Effector CD4-positive, alpha-beta T cell (primary cell): ENCODE data around the gene GAB2.

Source experiments
- DNase-seq: peaks from one replicate; pipeline ENCODE4 v3.0.0-alpha.2; 2020

The GAB2 gene

DNA sequence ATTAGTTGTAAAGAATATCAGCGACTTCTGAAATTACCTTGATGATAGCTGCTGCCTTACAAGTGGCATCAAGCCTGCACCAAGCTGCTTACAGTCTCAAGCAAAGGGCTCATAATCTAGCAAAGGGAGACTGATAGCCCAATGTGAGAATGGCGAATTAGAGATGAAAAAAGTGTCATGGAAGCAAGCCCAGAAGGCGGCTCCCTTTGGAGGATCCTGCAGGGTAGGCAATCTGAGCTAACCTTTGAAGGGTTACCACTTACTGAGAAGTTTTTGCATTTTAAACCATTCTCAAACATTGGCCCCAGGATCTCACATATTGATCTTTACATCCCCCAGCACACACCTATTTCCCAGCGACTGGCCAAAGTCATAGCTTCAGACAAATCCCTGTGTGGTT is 18.5 kb downstream of the GAB2 start:
- no peak for DNase-seq

DNA sequence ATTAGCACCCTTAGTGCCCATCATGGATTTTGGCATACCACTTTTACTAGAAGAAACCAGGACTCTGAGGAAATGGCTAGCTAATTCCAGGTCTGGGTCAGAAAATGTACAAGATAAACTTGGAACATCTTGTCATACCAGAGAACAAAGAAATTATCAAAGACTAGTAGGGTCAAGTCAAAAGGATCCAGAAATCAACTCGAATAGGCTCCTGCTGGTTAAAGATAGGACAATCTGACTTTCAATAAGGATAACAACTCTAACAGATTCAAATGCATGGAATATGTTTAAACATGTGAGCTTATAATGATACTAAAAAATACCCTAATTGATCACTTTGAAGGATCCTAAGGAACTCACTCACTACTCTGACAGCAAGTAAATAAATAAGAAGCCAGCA is 18.9 kb downstream of the GAB2 start:
- DNase-seq: no peak

DNA sequence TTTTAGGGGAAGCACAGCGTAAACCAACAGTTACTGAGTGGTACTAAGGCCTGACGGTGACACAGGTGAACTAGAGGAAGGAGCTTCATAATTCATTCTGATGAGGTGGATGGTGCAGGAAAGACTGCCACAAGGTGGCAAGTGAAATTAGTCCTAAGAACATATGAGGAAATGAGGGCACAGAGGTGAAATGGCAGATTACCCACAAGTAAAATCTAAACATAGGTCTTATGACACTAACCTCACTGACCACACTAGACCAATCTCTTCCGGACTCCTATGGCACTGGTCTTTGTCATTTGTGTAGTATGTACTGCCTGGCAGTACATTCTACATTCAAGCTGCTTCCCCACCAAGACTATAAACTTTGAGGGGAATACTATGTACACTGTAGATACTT is 20.2 kb downstream of the GAB2 start:
- DNase-seq: no peak

DNA sequence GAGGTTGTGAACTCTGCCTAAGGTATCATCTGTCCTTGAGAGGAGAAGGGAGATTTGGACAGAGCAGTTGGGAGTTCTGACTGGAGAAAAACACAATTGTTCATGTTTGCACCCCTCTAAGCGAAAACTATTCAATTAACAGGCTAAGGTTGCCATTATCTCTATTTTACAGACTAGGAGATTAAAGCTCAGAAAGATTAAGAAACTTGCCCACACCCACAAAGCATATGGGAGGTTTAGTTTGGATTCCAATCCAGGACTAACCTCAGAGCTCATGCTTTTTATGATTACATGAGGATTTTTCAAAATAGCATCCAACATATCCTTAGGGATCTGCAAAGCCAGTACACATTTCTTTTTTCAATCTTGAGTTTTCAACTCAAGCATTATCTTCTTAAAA is 22.0 kb downstream of the GAB2 start:
- no peak for DNase-seq

DNA sequence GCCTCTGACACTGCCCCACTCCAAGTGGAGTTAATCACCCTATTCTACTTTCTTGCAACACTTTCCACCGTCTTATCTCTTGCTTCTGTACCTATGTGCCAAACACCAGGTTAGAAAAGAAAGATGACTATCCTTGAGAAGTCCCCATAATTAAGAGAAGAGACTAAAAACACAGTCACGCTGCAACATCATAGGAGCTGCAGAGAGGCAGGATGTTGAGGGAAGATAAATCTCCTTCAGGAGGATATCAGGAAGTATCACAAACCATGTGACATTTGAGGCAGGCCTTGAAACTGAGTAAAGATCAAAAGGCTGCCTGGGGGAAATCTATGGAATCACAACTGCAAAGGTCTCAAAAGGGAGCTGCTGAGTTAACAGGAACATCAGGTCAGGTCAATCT is 24.8 kb downstream of the GAB2 start:
- no peak for DNase-seq

DNA sequence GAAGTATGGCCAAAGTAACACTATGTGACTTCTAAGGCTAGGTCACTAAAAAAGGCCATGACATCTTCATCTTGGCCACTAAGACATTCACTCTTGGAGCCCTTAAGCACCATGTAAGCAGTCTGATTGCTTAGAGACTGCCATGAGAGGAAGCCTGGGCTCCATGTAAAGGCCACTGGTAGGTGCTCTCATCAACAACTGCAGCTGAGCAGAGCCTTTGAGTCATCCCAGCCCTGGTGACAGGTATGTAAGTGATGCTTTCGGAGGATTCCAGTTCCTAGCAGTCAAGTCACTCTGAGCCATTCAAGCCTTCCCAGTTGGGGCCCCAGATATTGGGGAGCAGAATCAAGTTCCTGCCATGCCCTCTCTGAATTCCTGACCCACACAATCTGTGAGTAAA is 26.2 kb downstream of the GAB2 start:
- no peak for DNase-seq

DNA sequence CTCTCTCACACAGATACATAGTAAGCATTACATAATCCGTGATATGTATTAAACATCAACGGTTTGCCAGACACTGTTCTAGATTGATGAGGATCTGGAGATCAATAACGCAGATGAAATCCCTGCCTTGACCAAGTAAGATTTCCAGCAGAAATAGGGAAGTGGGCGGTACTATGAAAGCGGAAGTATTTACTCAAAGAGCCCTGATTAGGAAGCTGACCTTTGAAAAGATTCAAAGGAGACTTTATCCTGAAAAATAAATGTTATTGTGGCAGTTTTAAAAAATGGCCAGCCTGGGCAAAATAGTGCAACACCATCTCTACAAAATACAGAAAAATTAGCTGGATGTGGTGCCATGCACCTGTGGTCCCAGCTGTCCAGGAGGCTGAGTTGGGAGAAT is 26.8 kb downstream of the GAB2 start:
- DNase-seq: no peak

DNA sequence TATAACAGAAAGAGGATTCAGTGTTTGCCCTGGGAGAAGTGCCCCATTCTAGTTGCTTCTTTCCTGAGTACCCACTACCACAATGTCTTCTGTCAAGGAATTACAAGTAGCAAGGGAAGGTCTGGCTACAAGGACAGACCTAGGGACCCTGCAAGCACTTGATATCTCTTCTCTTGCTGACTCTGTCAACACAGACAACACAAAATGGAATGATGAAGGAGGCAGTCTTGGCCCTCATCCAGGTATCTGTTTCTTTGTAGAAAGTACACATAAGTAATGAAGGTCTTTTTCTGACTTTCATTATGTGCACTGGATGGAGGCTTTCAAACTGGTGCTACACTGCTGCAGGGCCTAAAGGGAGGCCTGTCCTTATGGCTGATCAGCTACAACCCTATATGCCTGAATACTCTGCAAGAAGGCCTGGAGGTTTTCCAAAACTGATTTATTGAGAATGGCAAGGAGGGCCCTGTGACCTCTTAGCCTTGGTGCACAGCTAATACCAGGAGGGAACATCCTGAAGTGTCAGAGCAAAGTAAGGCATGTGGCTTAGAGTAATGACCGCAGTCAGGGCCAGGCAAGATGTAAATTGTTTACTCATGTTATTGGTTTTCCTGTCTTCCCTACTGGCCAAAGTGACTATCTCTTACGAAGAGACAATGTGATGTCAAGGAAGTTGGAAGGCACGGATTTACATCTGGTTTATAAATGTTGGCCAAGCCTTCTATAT is 31.2 kb downstream of the GAB2 start:
- no peak for DNase-seq

DNA sequence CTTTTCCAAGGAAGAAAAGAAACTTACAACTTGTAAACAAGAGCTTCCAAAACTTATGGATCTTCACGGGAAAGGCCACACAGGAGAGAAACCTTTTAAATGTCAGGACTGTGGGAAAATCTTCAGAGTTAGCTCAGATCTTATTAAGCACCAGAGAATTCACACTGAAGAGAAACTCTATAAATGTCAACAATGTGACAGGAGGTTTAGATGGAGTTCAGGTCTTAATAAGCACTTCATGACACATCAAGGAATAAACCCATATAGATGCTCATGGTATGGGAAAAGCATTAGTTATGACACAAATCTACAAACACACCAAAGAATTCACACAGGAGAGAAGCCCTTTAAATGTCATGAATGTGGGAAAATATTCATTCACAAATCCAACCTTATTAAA is 32.4 kb downstream of the GAB2 start:
- DNase-seq: no peak

DNA sequence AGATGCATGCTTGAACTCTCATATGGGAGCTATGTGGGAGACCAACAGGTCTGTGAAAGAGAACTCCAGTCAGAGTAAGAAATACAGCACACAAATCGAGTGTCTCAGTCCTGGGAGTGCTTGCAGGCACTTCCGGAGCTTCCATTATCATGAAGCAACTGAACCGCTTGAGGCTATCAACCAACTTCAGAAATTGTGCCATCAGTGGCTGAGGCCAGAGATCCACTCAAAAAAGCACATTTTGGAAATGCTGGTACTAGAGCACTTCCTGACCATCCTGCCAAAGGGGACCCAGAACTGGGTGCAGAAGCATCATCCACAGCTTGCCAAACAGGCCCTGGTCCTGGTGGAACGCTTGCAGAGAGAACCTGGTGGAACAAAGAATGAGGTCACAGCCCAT is 33.4 kb downstream of the GAB2 start:
- DNase-seq: no peak

DNA sequence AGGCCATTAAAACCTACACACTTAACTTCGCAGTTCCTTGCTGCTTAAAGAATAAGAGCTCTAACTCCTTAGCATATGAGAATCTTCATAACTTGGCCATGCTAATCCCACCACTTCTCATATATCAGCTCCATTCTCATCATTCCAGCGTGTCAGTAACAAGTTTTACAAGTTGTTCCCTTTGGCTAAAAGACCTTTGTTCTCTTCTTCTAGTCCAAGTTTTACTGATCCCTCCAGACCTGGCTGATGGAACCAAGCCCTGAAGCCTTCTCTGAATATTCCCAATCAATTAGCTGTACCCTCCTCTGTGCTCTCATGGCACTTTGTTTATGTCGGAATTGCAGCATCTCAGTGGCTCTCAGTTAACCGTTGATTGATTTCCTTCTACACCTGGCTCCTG is 35.8 kb downstream of the GAB2 start:
- no peak for DNase-seq

DNA sequence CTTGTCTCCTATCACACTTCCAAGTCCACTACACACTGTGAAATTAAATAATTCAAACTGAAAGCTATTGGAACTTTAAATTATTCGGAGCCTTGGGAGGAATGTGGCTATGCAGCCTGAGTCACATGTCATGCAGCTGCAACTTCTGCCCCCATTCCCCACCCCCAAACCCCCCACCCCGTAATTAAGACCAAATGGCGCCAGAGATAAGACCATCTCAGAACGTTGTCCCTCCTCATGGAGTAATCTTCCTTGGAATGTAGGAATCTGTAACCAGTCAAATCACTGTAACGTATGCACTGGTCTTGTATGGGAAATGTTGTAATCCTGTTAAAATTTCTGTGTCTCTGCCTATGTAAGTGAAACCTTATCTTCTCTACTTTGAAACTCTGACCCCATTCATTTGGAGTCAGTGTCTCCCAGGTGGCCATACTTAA is 37.0 kb downstream of the GAB2 start:
- DNase-seq: no peak

DNA sequence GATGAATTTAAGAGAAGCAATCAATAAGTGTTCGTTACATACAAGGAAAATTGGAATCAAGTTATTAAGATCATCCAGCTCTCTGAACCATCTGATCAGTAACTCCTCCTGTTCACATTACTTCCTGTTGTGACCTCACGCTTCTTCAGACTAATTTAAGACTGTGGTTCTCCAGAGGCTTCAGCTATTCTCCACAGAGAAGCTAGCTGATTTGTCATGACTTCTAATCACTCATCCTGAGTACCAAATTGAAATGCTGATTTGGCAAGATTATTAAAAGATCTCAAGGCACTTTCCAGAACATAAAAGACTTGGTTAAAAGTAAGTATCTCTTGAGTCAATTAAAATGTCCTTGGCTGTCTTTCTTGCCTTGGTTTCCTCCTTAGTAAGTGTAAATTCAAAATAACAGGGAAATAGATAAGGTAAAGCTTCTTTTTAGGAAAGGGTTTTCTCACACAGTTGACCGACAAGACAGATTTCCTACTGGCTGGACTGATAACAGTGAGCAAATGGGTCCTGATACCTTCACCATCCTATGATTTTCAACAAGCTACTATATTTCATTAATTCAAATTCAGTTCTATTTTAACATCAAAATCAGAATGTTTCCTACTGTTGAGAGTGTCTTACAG is 38.5 kb downstream of the GAB2 start:
- no peak for DNase-seq

DNA sequence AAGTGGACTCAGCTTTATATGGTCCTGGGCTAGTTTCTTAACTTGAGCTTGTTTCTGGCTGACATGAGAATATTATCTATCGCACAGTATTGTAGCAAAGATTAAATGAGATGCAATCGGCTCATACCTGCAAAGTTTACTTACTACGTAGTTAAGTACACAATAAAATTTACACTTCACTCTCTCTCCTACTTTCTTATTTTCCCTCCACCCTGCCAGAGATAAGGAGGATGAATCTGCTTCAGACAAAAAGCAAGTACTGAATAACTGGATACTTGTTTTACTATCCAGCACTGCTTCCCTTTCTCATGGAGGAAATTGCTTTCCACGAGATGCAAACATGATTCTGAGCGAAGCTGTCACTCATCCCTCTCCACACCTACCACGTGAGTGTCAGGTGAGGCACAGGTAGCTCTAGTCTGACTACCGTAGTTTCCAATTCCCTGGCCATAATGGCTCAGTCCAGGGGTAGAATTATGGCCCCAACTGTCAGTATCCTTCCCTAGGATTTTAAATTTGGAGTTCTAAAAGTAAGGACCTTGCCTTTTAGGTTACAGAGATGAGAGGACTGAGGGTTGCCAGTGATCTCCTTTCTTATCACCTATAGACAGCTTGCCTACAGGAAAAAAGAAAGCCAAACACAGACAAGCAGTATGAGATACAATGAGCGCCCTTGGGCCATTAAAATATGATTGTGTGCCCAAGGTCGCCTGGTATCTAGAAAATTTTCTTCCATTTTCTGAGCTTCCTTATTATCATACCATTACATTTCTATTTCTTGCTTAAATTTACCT is 39.8 kb downstream of the GAB2 start:
- DNase-seq: no peak

DNA sequence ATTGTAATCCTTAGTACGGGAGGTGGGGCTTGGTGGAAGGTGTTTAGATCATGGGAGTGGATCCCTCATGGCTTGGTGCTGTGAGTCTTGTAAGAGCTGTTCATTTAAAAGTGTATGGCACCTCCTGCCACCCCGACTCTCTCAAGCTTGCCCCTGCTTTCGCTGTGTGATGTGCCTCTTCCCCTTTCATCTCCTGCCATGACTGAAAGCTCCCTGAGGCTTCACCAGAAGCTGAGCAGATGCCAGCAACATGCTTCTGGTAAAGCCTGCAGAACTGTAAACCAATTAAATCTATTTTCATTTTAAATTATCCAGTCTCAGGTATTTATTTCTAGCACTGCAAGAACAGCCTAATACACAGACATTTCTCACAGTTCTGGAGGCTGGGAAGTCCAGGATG is 40.8 kb downstream of the GAB2 start:
- no peak for DNase-seq

DNA sequence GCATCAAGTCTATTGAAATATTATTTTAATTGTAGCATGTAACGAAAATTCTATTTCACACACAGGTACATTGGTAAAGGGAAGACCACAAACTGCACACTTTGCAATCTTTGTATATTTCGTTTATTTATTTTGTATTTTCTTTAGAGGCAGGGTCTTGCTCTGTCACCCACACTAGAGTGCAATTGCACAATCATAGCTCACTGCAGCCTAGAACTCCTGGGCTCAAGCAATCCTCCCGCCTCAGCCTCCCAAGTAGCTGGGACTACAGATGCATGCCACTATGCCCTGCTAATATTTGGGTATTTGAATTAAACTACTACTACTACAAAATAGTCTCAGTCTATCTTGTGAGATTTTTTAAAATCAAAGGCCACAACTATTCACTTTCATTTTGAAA is 42.7 kb downstream of the GAB2 start:
- no peak for DNase-seq

DNA sequence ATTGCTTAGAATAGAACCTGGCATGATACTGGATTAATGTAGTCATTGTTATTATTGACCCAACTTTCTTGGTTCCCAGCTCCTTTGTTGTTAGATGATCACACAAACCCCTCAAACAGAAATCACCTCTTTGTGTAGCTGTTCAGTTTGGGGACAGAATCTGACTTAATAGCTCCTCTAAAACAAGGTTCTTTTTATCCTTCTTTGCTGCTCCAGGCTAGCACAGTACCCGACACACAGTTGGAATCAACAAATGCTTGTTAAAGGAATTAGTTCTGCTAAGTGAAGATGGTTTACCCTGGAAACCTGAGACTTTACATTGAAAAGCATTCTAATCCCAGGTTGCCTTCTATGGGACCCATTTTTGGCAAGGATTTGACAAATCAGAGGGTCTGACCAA is 43.9 kb downstream of the GAB2 start:
- no peak for DNase-seq

DNA sequence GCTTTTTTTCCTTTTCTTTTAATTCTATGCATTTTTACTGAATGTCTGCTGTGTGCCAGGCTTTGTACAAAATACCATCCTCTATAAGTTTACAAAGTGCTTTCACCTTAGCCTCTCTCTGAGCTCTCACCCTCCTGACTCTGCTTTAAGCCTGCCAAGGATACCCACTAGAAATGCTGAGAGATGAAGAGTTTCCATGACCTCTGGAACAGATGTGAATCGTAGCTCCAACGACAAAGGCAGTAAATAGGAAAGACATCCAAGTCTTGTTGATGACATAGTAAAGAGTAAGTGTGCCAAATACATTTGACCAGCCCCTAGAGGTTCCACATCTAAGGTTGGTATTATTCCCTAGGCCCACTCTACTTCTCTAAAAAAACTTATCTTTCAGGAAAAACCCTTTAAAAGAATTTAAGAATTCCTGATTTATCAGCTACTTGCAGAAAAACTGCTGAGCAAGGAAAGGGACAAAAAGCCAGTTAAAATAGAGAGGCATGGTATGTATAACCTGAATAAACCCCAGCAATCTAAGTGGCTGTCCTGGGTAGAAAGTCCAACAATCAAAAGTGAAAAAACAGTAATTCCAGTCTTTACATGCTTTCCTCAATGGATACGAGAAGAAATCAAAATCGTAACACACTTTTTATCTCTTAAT is 45.4 kb downstream of the GAB2 start:
- DNase-seq: no peak

DNA sequence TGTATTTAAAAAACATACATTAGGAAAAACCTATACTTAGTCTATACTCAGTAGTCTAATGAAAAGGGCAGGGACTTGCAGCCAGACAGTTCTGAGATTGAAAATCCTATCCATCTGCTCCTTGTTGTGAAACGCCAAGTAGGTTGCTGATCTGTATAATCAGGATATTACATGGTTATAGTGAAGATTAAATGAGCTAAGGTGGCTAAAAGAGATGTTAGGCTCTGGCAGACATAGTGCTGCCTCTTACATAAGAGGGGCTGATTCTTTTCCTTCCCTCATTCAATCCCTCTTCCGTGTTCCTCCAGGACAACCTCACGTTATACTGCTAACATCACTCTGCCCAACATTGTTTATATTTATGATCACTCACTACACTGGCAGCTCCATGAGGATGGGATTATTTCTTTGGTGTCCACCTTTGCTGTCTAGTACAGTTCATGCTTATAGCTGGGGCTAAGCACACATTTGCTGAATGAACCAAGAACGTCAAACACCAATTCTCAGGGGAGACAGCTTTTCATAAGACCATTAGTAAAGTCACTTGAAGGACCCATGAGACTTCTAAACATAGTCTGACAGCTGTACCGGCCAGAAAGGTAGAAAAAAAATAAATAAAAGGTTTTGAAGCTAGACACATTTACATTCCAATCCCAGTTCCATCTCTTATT is 46.3 kb downstream of the GAB2 start:
- no peak for DNase-seq

DNA sequence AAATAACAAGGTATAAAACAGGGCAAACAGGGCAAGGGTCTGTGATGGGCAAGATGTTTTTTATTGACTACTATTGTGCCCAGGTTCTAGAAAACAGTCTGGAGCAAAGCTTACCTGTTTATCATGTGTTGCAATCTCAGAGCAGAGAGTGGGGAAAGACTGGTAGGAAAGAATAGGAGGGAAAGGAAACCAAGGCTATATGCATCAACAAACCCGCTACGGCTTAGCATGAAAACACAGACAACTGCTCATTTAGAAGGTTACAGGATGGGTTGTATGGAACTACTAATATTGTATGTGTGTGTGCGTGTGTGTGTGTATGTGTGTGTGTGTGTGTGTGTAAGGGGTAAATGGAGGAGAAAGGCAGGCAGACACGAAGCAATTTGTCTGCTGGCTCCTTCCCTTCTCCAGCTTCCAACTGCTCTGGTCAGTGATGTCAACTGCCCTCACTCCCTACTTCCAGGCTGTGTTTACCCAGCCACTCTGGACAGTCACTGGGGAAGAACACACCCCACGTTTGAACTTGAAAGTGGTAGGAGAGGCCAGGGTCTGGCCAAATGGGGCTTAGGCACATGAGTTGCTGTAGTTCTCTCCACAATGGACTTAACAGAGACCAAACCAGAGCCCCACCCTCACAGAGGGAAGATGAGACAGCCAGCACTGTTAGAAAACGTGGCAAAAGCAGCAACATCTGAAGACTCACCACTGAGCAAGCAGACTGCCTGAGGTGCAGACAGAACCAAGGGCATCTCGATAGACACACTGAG is 47.0 kb downstream of the GAB2 start:
- DNase-seq: no peak

DNA sequence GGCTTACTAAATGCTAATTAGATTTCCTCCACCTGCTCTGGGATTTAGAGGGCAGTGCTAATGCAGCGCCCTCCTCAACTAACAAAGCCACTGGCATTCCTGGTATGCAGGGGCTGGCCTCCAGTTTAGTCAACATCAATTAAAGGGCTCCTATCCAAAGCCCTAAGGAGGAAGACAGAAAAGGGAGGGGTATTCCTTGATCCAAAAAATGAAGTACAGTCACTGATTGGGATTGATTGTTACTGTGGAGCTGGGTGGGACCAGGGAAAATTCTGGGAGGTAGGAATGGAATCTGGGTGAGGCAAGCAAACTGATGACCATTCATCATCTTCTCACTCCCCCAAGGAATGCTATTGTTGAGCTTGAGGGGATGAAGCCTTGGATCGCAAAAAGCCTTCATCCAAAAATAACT is 52.2 kb downstream of the GAB2 start:
- no peak for DNase-seq

DNA sequence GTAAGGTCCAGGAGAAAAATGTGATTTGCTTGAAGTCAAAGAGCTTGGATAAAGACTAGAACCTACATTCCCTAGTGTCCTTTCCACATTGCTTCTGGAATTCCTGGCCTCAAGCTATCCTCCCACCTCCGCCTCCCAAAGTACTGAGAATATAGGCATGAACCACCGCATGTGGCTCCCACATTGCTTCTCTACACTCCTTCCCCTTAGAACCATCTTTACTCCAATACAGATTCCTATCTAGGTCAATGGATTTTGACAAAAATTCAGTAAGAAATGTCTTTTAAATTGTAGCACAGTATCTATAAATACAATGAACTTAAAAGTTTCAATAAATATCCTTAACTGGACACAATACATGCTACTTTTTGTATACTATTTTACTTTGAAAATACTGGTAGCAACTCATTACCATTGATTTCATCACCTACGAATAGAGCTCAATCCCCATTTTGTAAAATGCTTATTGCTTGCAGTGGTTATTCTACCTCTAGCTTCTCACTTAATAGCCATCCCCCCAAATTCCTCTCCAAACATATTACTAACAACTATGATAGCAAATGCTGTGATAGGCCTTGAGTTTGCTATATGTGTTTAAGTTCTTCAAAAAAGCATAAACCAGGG is 53.4 kb downstream of the GAB2 start:
- no peak for DNase-seq
